Tibial nerve (tissue), 4 donors: ENCODE measurements around the gene COPS2. TPM values are rescaled to one million over a fixed set of nuclear protein-coding genes. Genes with fewer than 3 reads are reported as not detected.
A peak's percentile ranks its signal among the peaks of the same experiment; 100 is the strongest.

Source experiments
- DNase-seq, 2 donors: peaks; one replicate each; pipeline ENCODE4 v3.0.0-alpha.2; 2019; ENCODE audit warnings: low spot score in 2 of 2
- H3K27ac ChIP-seq, 4 donors: fragments of 200-600 bp; sonication (generic) in 3 of 4; one replicate each; pipeline ENCODE4 v1.5.1; 2017 to 2019; ENCODE audit warnings: mild to moderate bottlenecking in 1 of 4
- H3K27me3 ChIP-seq, 2 donors: fragments of 200-600 bp; sonication (generic) in 1 of 2; one replicate each; pipeline versions ENCODE4 v1.5.1 to v1.6.0; 2017 to 2019
- H3K36me3 ChIP-seq, 3 donors: fragments of 200-600 bp; sonication (generic); one replicate each; pipeline ENCODE4 v1.5.1; 2018 to 2019
- H3K4me1 ChIP-seq, 4 donors: fragments of 200-600 bp; sonication (generic) in 3 of 4; one replicate each; pipeline ENCODE4 v1.5.1; 2017 to 2019
- H3K4me3 ChIP-seq, 4 donors: fragments of 200-600 bp; sonication (generic) in 3 of 4; one replicate each; pipeline ENCODE4 v1.5.1; 2017 to 2019; ENCODE audit warnings: mild to moderate bottlenecking in 1 of 4, moderate library complexity in 1 of 4
- H3K9me3 ChIP-seq, 4 donors: fragments of 200-600 bp; sonication (generic) in 3 of 4; one replicate each; pipeline ENCODE4 v1.5.1; 2017 to 2019
- EP300 ChIP-seq, 2 donors: sonication (generic); formaldehyde crosslinking; IDR thresholded peaks; one replicate each; pipeline ENCODE4 v1.6.1; 2017; ENCODE audit warnings: antibody characterized with exemption in 2 of 2, mild to moderate bottlenecking in 1 of 2
- POLR2A ChIP-seq, 2 donors: fragments of 450-650 bp; IDR thresholded peaks; one replicate each; pipeline ENCODE4 v1.6.1; 2017; ENCODE audit warnings: antibody characterized with exemption in 2 of 2, mild to moderate bottlenecking in 2 of 2, moderate library complexity in 2 of 2
- WGBS, 2 donors: methylation state at CpG; one replicate each; pipeline ENCODE4 v1.1.5; 2018; 5-methylcytosine and 5-hydroxymethylcytosine counted together
- total RNA-seq, 4 donors: library from RNA; depleted of rRNA; stranded (reverse); fragments of >200 nt; gene quantifications; one replicate each; pipeline ENCODE4 v1.1.0, GENCODE V29; 2016
- TF ChIP-seq, protein P1 (sequence below), 5 experiments: fragments of 200-600 bp in 3 of 5; fragments of 450-650 bp in 2 of 5; sonication (generic) in 3 of 5; IDR thresholded peaks; one replicate each; pipeline ENCODE4 v1.5.1; 2016 to 2019; ENCODE audit warnings: antibody characterized with exemption in 5 of 5, mild to moderate bottlenecking in 3 of 5, moderate library complexity in 2 of 5

Gene COPS2
- total RNA-seq, 4 donors from 2014 or later, result 57.1 to 88.5 (median 67.7) TPM

DNA sequence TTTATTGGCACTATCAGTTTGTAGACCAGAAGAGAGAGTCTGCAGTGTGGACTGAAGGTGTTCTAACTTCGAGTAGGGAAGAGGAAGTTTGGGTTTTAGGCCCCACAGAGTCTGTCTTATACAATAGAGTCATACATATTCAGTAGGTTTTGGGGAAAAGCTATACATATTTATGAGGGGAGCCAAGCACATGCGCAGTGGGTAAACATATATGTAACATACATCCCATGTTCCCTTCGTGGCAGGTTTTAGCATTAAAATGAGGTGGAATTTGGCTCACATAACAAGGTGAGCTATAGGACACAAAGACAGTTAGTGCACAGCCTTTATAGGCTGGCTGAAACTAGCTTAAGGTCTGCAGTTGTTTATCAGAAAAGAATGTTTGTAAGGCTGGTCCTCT is 19.5 kb upstream of the COPS2 start:
- no peak for TF ChIP-seq POLR2A (IDR thresholded peaks at IDR 0.05)
- no peak for TF ChIP-seq EP300 (IDR thresholded peaks at IDR 0.05)
- TF ChIP-seq, protein P1, sequence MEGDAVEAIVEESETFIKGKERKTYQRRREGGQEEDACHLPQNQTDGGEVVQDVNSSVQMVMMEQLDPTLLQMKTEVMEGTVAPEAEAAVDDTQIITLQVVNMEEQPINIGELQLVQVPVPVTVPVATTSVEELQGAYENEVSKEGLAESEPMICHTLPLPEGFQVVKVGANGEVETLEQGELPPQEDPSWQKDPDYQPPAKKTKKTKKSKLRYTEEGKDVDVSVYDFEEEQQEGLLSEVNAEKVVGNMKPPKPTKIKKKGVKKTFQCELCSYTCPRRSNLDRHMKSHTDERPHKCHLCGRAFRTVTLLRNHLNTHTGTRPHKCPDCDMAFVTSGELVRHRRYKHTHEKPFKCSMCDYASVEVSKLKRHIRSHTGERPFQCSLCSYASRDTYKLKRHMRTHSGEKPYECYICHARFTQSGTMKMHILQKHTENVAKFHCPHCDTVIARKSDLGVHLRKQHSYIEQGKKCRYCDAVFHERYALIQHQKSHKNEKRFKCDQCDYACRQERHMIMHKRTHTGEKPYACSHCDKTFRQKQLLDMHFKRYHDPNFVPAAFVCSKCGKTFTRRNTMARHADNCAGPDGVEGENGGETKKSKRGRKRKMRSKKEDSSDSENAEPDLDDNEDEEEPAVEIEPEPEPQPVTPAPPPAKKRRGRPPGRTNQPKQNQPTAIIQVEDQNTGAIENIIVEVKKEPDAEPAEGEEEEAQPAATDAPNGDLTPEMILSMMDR (IDR thresholded peaks at IDR 0.05), result no peak
- no peaks in the 10 kb centered on the region for H3K27me3 ChIP-seq
- H3K4me3 ChIP-seq, result no peak overlapping the region
- no peaks in the 10 kb centered on the region for H3K36me3 ChIP-seq
- WGBS, 2 donors, result 83 to 92% methylated on average over 3 of the region's 3 CpGs
- H3K27ac ChIP-seq, result peak overlapping the region in 1 of 4 donors; percentile 17
- H3K4me1 ChIP-seq, result peaks cover 0 to 51% (median 14%) of the 10 kb centered on the region in 4 donors
- DNase-seq, result no peak
- H3K9me3 ChIP-seq, result no peaks in the 10 kb centered on the region

DNA sequence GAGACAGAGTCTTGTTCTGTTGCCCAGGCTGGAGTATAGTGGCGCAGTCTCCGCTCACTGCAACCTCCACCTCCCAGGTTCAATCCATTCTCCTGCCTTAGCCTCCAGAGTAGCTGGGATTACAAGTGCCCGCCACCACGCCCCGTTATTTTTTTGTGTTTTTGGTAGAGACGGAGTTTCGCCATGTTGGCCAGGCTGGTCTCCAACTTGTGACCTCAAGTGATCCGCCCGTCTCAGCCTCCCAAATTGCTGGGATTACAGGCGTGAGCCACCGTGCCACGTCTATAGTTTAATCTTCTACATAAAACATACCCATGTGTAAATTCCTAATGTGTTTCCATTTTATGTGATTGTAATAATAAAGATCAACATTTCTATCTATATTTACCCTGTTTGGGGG is 16.4 kb upstream of the COPS2 start:
- WGBS, 2 donors, result 97% methylated on average over 12 of the region's 12 CpGs
- no peaks in the 10 kb centered on the region for H3K36me3 ChIP-seq
- TF ChIP-seq EP300 (IDR thresholded peaks at IDR 0.05) (no peak), POLR2A (IDR thresholded peaks at IDR 0.05) (no peak)
- H3K27ac ChIP-seq, result no peak overlapping the region
- no peak overlapping the region for H3K4me3 ChIP-seq
- H3K4me1 ChIP-seq, result peaks cover 0 to 44% (median 9%) of the 10 kb centered on the region in 4 donors
- no peaks in the 10 kb centered on the region for H3K9me3 ChIP-seq
- no peaks in the 10 kb centered on the region for H3K27me3 ChIP-seq
- DNase-seq, result no peak

DNA sequence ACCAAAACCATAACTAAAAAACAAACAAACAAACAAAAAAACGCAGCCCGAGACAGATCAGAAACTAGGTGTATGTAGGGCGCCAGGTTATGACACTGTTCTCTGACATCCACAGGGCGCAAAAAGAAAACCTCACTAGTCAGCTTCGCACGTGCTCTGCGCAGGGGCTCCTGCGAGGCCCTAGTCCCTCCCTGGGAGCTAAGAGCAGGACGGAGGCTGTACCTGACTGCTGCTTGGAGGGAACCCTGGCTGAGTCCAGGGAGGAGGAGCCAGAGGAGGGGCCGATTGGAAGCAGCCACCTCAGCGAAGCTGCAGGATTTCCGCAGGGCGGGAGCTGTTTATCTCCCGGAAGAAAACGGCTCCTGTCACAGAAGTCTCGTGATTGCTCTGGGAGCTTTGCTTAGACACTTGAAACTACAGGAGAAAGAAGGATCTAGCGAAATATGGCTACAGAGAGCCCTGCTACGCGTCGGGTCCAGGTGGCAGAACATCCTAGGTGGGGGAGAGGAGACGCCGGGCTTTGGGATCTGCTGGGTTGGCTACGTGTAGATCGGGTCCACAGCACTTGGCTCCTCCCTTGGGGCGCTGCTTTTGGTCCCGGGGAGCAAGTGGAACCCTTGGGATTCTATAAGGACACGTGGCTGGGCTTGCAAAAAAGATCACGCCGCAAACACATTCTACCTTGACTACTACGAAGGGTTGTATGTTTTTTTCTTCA is 14.6 kb upstream of the COPS2 start, which contains the start of gene GALK2:
GALK2 (plus strand) TSS at position 368 of the 718 bp plus-strand sequence; CDS start at position 444, 76 bp downstream.
- 5 to 6% methylated on average over 29 to 30 of the region's 30 CpGs for WGBS, 2 donors
- DNase-seq, result peak; percentile 74 to 78
- Histone ChIP-seq H3K9me3 (no peaks in the 10 kb centered on the region), H3K27me3 (no peaks in the 10 kb centered on the region), H3K4me1 (peaks cover 0 to 37% (median 9%) of the 10 kb centered on the region in 4 donors), H3K36me3 (no peaks in the 10 kb centered on the region), H3K4me3 (peak within 1 kb of the TSS; percentile 50 to 80 (median 64)), H3K27ac (peak within 1 kb of the TSS; percentile 83 to 98 (median 92))
- TF ChIP-seq, protein P1 (IDR thresholded peaks at IDR 0.05), result no peak
- TF ChIP-seq POLR2A (IDR thresholded peaks at IDR 0.05) (peak; percentile 39 to 80), EP300 (IDR thresholded peaks at IDR 0.05) (peak; percentile 33 to 94)

DNA sequence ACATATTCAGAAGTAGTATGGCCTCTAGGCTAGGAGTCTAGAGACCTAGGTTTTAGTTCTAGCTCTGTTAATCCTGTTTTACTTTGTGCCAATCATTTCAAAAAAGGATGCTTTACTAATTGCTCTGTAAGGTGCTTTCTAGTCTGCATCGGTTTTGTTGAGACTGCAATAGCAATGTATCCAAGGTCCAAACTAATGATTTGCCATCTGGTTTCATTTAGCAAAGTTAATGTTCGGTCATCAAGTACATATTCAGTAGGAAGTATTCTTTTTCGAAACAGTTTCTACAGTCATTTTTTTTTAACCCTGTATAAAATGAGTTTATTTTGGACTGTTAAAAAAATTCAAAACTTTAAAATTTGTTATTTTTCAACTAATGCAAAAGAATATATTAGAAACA is 12.6 kb upstream of the COPS2 start:
- TF ChIP-seq, protein P1 (IDR thresholded peaks at IDR 0.05), result no peak
- Histone ChIP-seq H3K36me3 (peaks cover 0 to 11% (median 0%) of the 10 kb centered on the region in 3 donors), H3K4me1 (peaks cover 0 to 29% (median 9%) of the 10 kb centered on the region in 4 donors), H3K27me3 (no peaks in the 10 kb centered on the region), H3K9me3 (no peaks in the 10 kb centered on the region), H3K4me3 (no peak overlapping the region), H3K27ac (no peak overlapping the region)
- DNase-seq, result no peak
- WGBS, 2 donors, result 55 to 64% methylated on average over 3 of the region's 3 CpGs

DNA sequence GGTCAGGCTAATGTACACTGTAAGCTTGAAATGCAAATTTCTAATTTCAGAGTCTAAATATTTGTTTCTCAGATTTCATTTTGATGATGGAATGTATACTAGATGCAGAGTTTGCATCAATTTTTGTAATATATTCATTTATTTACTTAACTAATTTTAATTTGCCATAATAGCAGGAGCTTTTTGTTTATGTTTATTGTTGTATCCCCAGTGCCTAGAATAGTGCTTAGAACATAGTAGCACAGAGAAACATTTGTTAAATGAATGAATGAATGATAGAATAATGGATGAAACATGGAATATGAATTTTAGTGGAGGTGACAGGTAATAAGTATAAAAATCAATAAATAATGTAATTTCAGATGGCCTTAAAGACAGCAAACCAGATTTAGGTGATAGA is 9.5 kb upstream of the COPS2 start:
- no peaks in the 10 kb centered on the region for H3K27me3 ChIP-seq
- DNase-seq, result no peak
- TF ChIP-seq POLR2A (IDR thresholded peaks at IDR 0.05), result no peak
- TF ChIP-seq, protein P1 (IDR thresholded peaks at IDR 0.05), result no peak
- no peak for TF ChIP-seq EP300 (IDR thresholded peaks at IDR 0.05)
- H3K27ac ChIP-seq, result no peak overlapping the region
- peaks cover 0 to 27% (median 0%) of the 10 kb centered on the region in 3 donors for H3K36me3 ChIP-seq
- peaks cover 0 to 4% (median 0%) of the 10 kb centered on the region in 4 donors for H3K4me1 ChIP-seq
- no peaks in the 10 kb centered on the region for H3K9me3 ChIP-seq
- H3K4me3 ChIP-seq, result no peak overlapping the region
